Non-pigmented ciliary epithelial cell (primary cell): ENCODE measurements around the gene AXIN1.

Experiments
- DNase-seq: peaks from one replicate; pipeline ENCODE4 v3.0.0-alpha.2; 2010; ENCODE audit warnings: low read depth

AXIN1 gene

DNA sequence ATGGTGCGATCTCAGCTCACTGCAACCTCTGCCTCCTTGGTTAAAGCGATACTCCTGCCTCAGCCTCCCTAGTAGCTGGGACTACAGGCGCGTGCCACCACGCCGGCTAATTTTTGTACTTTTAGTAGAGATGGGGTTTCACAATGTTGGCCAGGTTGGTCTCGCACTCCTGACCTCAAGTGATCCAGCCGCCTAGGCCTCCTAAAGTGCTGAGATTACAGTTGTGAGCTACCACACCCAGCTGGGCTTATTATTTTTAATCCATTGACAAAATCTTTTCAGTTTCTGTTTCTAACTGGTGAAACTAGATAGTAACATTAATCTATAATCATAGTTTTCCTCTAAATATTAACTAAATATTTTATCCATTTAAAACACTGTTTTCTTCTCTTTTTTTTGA, 112.0 kb downstream of the AXIN1 start:
- no peak for DNase-seq

DNA sequence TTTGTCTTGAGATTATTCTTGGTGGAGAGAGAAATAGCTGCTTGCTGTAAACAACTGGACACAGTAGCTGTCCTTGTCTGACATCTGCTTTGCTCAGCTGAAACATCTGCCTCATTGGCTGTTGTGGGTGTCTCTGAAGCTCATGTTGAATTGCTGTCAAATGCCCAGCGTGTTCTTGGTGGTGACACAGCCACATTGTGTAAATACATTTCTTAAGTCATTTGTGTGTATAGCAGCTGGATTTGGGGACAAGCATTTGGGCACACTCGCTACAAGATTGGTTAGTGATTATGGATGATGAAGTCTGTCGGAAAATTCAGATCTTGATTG, 112.6 kb downstream of the AXIN1 start:
- DNase-seq: no peak
